BLaER1 treated with 17β-estradiol and CSF1 and Interleukin-3, amounts not matched to agents 10 nM and 100 nM (cell line): ENCODE data around the gene MSS51.

Experiments
- H3K27ac ChIP-seq, 11 experiments: shearing (Covaris generic); formaldehyde crosslinking; 2 replicates each; pipeline ENCODE4 v1.8.1; 2022
- H3K27me3 ChIP-seq, 11 experiments: shearing (Covaris generic); formaldehyde crosslinking; 2 replicates each; pipeline ENCODE4 v1.8.1; 2022
- H3K36me3 ChIP-seq, 11 experiments: shearing (Covaris generic); formaldehyde crosslinking; 2 replicates each; pipeline ENCODE4 v1.8.1; 2022
- H3K4me1 ChIP-seq, 10 experiments: shearing (Covaris generic); formaldehyde crosslinking; 2 replicates each; pipeline ENCODE4 v1.8.1; 2022
- H3K4me2 ChIP-seq, 11 experiments: shearing (Covaris generic); formaldehyde crosslinking; 2 replicates each; pipeline ENCODE4 v1.8.1; 2022
- H3K4me3 ChIP-seq, 10 experiments: shearing (Covaris generic); formaldehyde crosslinking; 2 replicates each; pipeline ENCODE4 v1.8.1; 2022
- H3K9ac ChIP-seq, 11 experiments: shearing (Covaris generic); formaldehyde crosslinking; 2 replicates each; pipeline ENCODE4 v1.8.1; 2022
- H3K9me3 ChIP-seq, 11 experiments: shearing (Covaris generic); formaldehyde crosslinking; replicated peaks in 1 of 11; 2 replicates each; pipeline ENCODE4 v1.8.1; 2022
- H4K20me1 ChIP-seq, 11 experiments: shearing (Covaris generic); formaldehyde crosslinking; 2 replicates each; pipeline ENCODE4 v1.8.1; 2022
- Cebpa-rat ChIP-seq, 11 experiments: shearing (Covaris generic); IDR thresholded peaks; 2 replicates each; pipeline ENCODE4 v1.8.1; 2022

Gene MSS51

DNA sequence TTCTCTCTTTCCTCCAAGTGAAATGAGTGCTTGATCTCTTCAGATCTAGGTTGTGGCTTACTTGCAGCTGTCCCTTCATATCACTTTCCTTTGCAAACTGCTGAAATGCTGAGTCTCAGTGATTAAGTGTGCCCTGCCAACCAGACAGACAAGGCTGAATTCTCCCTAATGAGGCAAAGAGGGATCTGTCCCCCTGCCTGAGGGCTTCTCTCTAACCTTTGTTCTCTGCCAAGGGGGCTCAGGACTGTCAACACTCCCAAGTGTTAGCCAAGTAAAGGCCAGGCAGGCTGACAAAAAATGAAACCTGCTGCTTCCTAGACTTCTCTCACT lies at the start of gene MSS51:
Gene MSS51 (minus strand): TSS at position 24 of the 330 bp plus-strand sequence. CDS start 5,277 bp downstream, outside the sequence.
- TF ChIP-seq Cebpa-rat (IDR thresholded peaks at IDR 0.05) = no peak
- Histone ChIP-seq H3K36me3 (peaks cover 19 to 67% (median 27%) of the 10 kb centered on the region in 11 experiments), H3K27ac (no peak within 1 kb of the TSS), H3K4me2 (peak within 1 kb of the TSS in 7 of 11 experiments; percentile 15 to 66 (median 45); a peak in 13 of 22 replicates), H3K4me3 (no peak within 1 kb of the TSS), H3K9me3 (no peaks in the 10 kb centered on the region), H3K9ac (peak within 1 kb of the TSS in 3 of 11 experiments; percentile 1 to 35 (median 34); a peak in 2 of 22 replicates), H4K20me1 (0 out of 22 replicates have a peak, but pooled peaks cover 0 to 3% (median 0%) of the 10 kb centered on the region in 11 experiments), H3K4me1 (peaks cover 0 to 21% (median 13%) of the 10 kb centered on the region in 10 experiments; a peak in 12 of 20 replicates), H3K27me3 (no peaks in the 10 kb centered on the region)

DNA sequence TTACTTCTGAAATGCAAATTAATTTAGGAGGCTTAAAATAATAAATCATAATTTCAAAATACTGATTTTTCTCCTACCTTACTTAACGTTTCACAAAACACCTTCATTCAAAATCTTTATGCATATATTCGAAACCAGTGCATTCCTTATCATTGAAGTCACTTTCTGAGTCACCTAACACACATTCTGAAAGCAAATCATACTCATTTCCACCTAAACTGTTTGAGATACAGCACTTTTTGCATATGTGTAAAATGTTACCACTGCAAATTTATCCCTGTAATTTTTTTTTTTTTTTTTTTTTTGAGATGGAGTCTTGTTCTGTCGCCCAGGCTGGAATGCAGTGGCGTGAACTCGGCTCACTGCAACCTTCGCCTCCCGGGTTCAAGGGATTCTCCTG lies 46.8 kb upstream of the MSS51 start:
- TF ChIP-seq Cebpa-rat (IDR thresholded peaks at IDR 0.05) = no peak
- Histone ChIP-seq H3K36me3 (peaks cover 48 to 75% (median 67%) of the 10 kb centered on the region in 11 experiments), H3K4me2 (no peak overlapping the region), H3K27me3 (no peaks in the 10 kb centered on the region), H3K4me1 (peaks cover 0 to 13% (median 5%) of the 10 kb centered on the region in 10 experiments; a peak in 4 of 20 replicates), H3K27ac (no peak overlapping the region), H3K9ac (no peak overlapping the region), H4K20me1 (peaks cover 0 to 29% (median 11%) of the 10 kb centered on the region in 11 experiments; a peak in 8 of 22 replicates), H3K4me3 (no peak overlapping the region), H3K9me3 (peaks cover 0 to 3% (median 0%) of the 10 kb centered on the region in 11 experiments; a peak in 1 of 22 replicates)

DNA sequence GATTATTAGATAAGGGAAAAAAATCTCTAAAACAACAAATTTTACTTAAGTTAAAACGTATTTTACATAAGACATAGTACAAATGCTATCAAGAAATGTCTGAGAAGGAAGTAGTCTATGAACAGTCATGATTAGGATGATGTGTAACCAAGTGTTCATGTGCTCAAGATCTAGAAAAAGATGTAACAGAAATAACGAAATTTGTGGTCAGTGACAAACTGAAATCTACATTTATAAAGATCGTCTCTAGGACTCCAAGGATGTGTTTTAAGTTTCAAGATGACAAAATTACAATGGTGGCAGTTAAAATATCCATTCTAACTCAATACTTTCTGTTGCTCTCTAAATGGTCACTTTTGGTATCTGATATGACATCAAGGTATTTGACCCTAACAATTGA lies 45.3 kb upstream of the MSS51 start:
- TF ChIP-seq Cebpa-rat (IDR thresholded peaks at IDR 0.05) = no peak
- peaks cover 0 to 10% (median 0%) of the 10 kb centered on the region in 10 experiments; a peak in 3 of 20 replicates for H3K4me1 ChIP-seq
- H3K9ac ChIP-seq = no peak overlapping the region
- H3K27me3 ChIP-seq = no peaks in the 10 kb centered on the region
- H3K27ac ChIP-seq = no peak overlapping the region
- H4K20me1 ChIP-seq = peaks cover 0 to 26% (median 7%) of the 10 kb centered on the region in 11 experiments; a peak in 8 of 22 replicates
- H3K4me3 ChIP-seq = no peak overlapping the region
- H3K36me3 ChIP-seq = peaks cover 62 to 84% (median 76%) of the 10 kb centered on the region in 11 experiments
- peaks cover 0 to 3% (median 0%) of the 10 kb centered on the region in 11 experiments; a peak in 1 of 22 replicates for H3K9me3 ChIP-seq
- peak overlapping the region in 2 of 11 experiments; percentile 7 to 8; a peak in 2 of 22 replicates for H3K4me2 ChIP-seq

DNA sequence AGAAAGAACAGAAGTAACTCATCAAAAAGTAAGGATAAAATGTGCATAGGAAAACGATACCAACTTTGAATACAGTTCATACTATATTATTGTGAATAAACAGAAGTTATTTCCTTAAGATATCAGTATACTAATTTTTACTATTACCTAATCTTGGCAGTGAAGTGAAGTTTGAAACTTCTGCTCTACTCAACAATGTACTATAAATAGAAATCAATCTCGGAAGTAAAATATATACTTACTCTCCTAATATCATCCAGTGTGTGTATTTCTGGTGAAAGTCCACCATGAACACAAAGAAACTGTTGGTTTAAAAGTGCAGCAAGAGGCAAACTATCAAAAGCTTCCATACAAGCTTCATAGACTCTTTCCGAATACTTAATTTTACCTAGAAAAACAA lies 37.9 kb upstream of the MSS51 start:
- no peak for TF ChIP-seq Cebpa-rat (IDR thresholded peaks at IDR 0.05)
- no peaks in the 10 kb centered on the region for H3K27me3 ChIP-seq
- peaks cover 77 to 100% (median 92%) of the 10 kb centered on the region in 11 experiments for H3K36me3 ChIP-seq
- H3K9me3 ChIP-seq = no peaks in the 10 kb centered on the region
- no peak overlapping the region for H3K4me3 ChIP-seq
- H3K9ac ChIP-seq = no peak overlapping the region
- H4K20me1 ChIP-seq = no peaks in the 10 kb centered on the region
- no peak overlapping the region for H3K27ac ChIP-seq
- H3K4me1 ChIP-seq = peaks cover 14 to 17% (median 15%) of the 10 kb centered on the region in 10 experiments
- H3K4me2 ChIP-seq = no peak overlapping the region

DNA sequence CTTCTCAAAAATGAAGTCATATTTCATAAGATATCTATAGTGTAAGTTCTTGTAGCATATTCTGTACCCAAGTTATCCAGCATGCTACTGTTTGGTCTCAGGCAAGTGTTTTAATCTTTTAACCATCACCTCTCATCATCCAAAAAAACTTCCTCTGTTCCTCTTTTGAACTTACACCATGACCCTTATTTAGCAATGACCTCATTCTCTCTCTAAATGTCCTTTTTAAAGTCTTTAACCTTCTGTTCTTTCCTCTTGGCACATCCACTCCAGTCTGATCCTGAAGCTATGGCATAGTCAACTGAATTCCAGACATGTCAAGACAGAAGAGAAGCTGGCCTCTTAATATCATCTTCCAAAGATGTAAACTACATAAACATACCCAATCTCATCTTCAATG lies 36.2 kb upstream of the MSS51 start:
- Histone ChIP-seq H3K4me1 (peaks cover 14 to 17% (median 15%) of the 10 kb centered on the region in 10 experiments), H3K27me3 (no peaks in the 10 kb centered on the region), H4K20me1 (no peaks in the 10 kb centered on the region), H3K4me2 (peak overlapping the region; percentile 28 to 79 (median 41); a peak in 19 of 22 replicates), H3K9ac (no peak overlapping the region), H3K36me3 (peaks cover 78 to 100% (median 92%) of the 10 kb centered on the region in 11 experiments), H3K4me3 (no peak overlapping the region), H3K9me3 (no peaks in the 10 kb centered on the region), H3K27ac (peak overlapping the region in 4 of 11 experiments; percentile 7 to 56 (median 36); a peak in 5 of 22 replicates)
- TF ChIP-seq Cebpa-rat (IDR thresholded peaks at IDR 0.05) = no peak

DNA sequence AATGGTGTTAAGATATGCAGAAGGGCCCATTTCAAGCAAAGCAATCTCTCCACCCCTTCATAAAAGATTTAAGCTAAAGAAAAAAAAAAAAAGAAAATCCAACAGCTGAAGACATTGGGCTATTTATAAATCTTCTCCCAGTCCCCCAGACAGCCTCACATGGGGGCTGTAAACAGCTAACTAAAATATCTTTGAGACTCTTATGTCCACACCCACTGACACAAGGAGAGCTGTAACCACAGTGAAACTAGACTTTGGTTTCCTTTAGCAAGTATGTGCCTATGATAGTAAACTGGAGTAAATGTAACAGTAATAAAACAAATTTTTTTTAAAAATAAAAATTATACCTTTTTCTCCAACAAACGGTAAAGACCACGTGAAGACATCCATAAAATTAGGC lies 33.8 kb upstream of the MSS51 start:
- H3K9ac ChIP-seq = no peak overlapping the region
- no peaks in the 10 kb centered on the region for H3K27me3 ChIP-seq
- H3K4me1 ChIP-seq = peaks cover 14 to 17% (median 15%) of the 10 kb centered on the region in 10 experiments
- H3K9me3 ChIP-seq = no peaks in the 10 kb centered on the region
- H3K4me3 ChIP-seq = no peak overlapping the region
- no peak overlapping the region for H3K27ac ChIP-seq
- no peaks in the 10 kb centered on the region for H4K20me1 ChIP-seq
- H3K36me3 ChIP-seq = peaks cover 75 to 100% (median 90%) of the 10 kb centered on the region in 11 experiments
- no peak overlapping the region for H3K4me2 ChIP-seq
- no peak for TF ChIP-seq Cebpa-rat (IDR thresholded peaks at IDR 0.05)

DNA sequence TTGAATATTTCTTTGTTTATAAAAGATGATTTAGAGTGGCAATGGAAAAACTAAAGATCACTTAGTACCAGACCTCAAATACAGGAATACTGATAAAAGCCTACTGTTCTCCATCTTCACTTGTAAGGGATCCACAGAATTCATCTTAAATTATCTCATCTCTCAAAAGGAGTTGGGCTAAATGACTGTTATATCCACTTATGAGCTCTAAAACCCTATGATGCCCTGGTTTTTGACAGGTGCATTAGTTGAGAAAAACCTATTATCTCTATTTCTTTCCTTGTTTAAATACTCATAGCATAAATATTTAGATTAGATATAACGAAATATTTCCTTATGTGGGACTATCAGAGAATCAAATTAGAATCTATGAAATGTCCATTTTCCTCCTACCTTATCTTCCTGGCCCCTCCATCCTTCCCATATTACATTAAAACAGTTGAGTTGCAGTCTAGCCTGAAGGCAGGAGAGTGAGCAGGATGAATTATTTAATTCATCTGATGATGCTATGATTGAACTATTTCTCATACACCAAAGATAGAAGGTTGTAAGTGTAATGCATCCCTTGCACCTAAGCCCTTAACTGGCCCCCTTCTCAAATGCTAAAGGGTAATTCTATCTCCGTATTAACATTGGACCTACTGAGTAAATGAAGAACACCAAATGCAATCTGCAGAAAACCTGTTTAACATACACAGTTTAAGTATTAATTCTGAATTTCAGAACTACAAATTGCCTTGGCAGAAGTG lies 32.8 kb upstream of the MSS51 start:
- Histone ChIP-seq H3K4me3 (no peak overlapping the region), H3K9me3 (no peaks in the 10 kb centered on the region), H3K4me1 (peaks cover 14 to 17% (median 15%) of the 10 kb centered on the region in 10 experiments), H3K9ac (no peak overlapping the region), H3K27ac (no peak overlapping the region), H4K20me1 (peaks cover 0 to under 1% (median 0%) of the 10 kb centered on the region in 11 experiments; a peak in 1 of 22 replicates), H3K36me3 (peaks cover 73 to 100% (median 88%) of the 10 kb centered on the region in 11 experiments), H3K27me3 (no peaks in the 10 kb centered on the region), H3K4me2 (no peak overlapping the region)
- no peak for TF ChIP-seq Cebpa-rat (IDR thresholded peaks at IDR 0.05)

DNA sequence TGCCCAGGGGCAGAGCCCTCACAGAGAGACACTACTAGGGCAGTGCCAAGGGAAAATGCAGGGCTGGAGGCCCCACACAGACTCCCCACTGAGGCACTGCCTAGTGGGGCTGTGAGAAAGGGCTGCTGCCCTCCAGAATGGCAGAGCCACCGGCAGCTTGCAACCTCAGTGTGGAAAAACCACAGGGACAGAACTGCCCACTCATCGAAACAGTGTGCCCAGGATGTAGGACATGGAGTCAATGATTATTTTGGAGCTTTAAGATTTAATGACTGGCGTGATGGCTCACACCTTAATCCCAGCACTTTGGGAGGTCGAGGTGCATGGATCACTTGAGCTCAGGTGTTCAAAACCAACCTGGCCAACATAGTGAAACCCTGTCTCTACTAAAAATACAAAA lies 27.5 kb upstream of the MSS51 start:
- Histone ChIP-seq H3K4me3 (no peak overlapping the region), H3K9ac (no peak overlapping the region), H3K27me3 (no peaks in the 10 kb centered on the region), H4K20me1 (peaks cover 0 to 6% (median 0%) of the 10 kb centered on the region in 11 experiments; a peak in 2 of 22 replicates), H3K9me3 (no peaks in the 10 kb centered on the region), H3K4me2 (no peak overlapping the region), H3K27ac (no peak overlapping the region), H3K4me1 (no peaks in the 10 kb centered on the region), H3K36me3 (peaks cover 70 to 100% (median 88%) of the 10 kb centered on the region in 11 experiments)
- TF ChIP-seq Cebpa-rat (IDR thresholded peaks at IDR 0.05) = no peak

DNA sequence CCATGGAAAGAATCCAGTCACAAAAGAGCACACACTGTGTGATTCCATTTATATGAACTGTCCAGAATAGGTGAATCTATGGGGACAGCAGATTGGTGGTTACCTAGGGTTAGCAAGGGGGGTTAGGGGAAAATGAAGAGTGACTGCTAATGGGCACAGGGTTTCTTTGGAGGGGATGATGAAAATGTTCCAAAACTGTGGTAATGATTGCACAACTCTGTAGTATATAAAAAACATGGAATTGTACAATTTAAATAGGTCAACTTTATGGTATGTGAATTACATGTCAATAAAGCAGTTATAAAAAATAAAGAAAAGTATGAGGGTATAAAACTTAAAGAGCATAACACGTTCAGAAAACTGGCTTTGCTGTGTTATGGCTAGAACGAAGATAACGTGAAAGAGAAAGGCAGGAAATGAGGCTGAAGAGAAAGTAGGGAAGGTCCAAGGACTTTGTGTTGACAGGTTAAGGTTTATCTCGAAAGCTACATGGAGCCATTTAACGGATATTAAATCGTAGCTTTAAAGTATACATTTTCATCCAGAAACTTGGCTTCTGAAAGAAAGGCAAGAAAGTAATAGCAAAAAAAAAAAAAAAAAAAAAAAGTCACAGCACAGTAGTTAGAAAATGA lies 26.4 kb upstream of the MSS51 start:
- peaks cover 67 to 100% (median 84%) of the 10 kb centered on the region in 11 experiments for H3K36me3 ChIP-seq
- no peak overlapping the region for H3K27ac ChIP-seq
- TF ChIP-seq Cebpa-rat (IDR thresholded peaks at IDR 0.05) = 0 out of 22 replicates have a peak, but pooled peaks of 2 of the 11 experiments have one; percentile 31 to 32
- H3K4me1 ChIP-seq = no peaks in the 10 kb centered on the region
- H3K27me3 ChIP-seq = no peaks in the 10 kb centered on the region
- no peak overlapping the region for H3K4me3 ChIP-seq
- no peak overlapping the region for H3K4me2 ChIP-seq
- H4K20me1 ChIP-seq = peaks cover 0 to 6% (median 0%) of the 10 kb centered on the region in 11 experiments; a peak in 2 of 22 replicates
- H3K9ac ChIP-seq = no peak overlapping the region
- no peaks in the 10 kb centered on the region for H3K9me3 ChIP-seq
